ENCODE results near the gene PTK7.
"Not testable (repeated sequence)": the region's sequence is repeated elsewhere in the genome, so short reads cannot be mapped to it uniquely, and the experiment has no call there.

The PTK7 gene

DNA sequence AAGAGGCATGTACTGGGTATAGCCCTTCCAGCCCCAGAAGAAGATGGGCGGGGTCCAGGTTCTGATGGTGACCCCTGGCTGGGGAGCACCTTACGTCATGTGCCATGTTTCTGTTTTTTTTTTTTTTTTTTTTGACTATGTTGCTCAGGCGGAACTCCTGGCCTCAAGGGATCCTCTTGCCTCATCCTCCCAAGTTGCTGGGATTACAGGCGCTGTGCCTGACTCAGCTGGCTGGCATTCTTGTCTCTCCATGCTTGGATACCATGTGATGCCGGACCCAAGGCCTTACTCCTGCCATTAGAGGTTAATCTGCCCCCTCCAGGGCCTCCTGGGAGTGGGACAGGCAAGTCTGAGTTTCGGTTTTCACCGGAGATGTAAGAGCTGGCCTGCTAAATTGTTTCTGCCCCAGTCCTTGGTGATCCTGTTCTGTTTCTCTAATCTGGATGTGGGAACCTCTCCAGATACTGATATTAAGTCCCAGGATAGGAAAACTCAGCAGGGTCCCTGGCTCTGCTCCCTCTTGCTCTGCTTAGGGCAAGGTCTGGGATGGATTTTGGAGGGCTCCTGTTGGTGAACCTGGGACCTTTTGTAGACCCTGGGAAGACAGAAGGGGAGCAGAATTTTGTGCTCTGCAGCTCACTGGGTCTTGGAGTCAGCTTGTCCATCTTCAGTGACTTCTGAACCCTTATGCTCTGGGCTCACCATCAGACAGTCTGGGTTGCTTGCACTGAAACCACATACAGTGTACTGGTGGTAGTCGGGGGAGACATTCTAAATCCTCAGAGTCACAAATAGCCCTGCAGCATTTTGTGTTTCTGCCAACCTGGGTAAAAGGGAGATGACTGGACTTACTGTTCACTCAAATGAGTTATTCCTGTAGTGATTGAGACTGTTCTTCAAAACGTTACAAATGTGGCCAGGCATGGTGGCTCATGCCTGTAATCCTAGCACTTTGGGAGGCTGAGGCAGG, 45.1 kb downstream of the PTK7 start:
- no peak for DNase-seq

- no peak for DNase-seq
Measured at GRCh38 chr6:43122146-43122545, 46.0 kb downstream of the PTK7 start.

DNA sequence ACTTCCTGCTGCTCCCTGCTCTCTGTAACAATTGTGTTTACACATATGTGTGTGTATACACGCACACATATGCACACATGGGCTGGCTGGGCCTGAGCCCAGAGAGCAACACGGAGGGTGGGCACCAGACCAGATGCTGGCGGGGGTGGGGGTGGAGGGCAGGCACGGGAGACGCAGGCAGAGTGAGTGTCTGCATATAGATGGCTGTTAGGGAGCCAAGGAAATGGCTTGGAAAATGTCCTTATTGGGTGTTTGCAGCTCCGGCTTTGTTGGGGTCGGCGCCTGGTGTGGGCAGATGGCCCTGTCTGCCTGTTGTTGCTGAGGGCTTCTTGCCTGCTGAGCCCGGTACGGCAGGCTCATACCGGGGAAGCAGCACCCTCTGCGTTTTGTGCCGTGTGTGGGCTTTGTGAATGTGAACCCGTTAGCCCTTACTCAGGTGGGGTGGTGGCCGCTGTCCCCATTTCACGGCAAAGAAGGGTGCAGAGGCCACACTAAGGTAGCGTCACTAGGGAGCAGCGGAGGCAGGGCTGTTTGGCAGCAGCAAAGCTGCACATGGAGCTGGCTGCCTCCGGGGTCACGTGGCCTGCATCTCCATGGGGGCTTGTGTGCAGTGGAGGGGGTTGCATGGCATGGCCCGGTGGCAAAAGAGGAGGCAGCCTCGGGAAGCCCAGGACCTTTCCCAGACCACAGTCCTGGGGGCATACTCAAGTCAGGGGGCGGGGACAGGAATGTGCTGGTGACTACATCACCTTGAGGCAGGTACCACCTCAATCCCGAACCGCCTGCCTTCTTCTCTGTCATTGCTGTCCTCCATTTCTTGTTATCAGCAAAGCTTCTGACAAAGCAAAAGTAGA, 47.6 kb downstream of the PTK7 start:
- DNase-seq, result no peak

GRCh38 chr6:43124481-43124880, 48.4 kb downstream of the PTK7 start:
- DNase-seq, result no peak

GRCh38 chr6:43125119-43125518, 49.0 kb downstream of the PTK7 start:
- DNase-seq, result no peak

DNA sequence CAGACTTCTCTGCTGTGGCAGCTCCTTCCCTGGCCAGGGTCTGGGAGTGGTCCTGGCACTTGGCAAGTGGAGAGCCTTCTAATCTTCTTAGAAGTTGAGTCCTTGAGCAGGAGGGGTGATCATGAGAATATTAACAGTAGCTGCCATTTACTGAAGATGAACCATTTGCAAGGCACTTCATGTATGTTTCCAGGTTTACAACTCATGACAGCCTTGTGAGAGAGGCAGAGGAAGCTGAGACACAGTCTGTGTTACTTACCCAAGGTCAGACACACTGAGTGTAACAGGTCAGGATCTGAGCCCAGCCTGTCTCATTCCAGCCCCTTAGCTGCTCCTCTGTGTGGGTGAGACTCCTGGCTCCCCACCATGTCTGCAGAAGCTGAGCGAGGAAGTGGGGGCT, 49.4 kb downstream of the PTK7 start:
- DNase-seq, result no peak

DNA sequence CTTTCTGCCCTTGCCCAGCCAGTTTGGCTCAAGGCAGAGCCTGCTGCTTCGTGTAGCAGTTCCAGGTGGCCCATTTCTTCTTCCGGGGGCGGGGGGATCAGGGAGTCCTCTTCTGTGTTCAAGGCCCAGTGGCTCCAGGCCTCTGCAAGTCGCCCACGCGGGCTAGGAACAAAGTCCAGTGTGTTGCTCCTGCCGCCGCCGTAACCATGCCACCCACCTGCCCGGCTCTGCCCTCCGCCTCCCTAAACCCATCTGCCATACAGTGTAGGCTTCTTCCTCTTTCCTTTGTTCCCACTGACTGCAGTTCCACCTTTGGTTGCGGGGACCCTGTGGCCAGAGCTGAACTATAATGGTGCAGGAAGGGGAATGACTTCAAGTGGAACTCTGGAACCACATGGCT, 51.1 kb downstream of the PTK7 start:
- no peak for DNase-seq

- DNase-seq, result no peak
Measured at GRCh38 chr6:43127877-43128276, 51.8 kb downstream of the PTK7 start.

DNA sequence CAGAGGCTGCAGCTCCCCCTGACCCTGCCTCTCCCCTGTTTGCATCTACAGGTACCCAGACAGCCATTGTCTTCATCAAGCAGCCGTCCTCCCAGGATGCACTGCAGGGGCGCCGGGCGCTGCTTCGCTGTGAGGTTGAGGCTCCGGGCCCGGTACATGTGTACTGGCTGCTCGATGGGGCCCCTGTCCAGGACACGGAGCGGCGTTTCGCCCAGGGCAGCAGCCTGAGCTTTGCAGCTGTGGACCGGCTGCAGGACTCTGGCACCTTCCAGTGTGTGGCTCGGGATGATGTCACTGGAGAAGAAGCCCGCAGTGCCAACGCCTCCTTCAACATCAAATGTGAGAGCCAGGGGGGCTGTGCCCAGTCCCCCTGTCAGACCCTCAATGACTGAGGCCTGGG, 52.8 kb downstream of the PTK7 start:
- no peak for DNase-seq

GRCh38 chr6:43129434-43130194, 53.5 kb downstream of the PTK7 start:
- no peak for DNase-seq

DNA sequence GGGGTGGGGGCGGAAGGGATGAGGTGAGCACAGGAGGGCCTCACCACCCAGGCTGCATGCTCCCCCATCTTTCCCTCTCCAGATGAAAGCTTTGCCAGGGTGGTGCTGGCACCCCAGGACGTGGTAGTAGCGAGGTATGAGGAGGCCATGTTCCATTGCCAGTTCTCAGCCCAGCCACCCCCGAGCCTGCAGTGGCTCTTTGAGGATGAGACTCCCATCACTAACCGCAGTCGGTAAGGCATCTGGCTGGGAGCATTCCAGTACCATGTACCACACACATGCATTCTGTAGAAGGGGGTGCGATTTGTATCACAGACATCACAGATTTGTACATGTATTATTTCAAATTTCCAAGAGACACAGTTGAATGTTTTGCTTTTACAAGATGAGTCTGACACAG, 54.3 kb downstream of the PTK7 start:
- no peak for DNase-seq

GRCh38 chr6:43131379-43131778, 55.3 kb downstream of the PTK7 start:
- not testable (repeated sequence) for DNase-seq

DNA sequence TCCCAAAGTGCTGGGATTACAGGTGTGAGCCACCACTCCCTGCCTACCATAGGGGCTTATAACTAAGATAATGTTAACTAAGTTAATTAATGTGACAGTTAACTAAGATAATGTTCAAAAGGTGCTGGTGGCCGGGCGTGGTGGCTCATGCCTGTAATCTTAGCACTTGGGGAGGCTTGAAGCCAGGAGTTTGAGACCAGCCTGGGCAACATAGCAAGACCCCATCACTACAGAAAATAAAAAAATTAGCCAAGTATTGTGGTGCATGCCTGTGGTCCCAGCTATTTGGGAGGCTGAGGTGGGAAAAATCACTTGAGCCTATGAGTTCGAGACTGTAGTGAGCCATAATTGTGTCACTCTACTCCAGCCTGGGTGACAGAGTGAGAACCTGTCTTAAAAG, 62.2 kb downstream of the PTK7 start:
- DNase-seq, result no peak

- DNase-seq, result not testable (repeated sequence)
Measured at GRCh38 chr6:43139973-43140372, 63.9 kb downstream of the PTK7 start.

DNA sequence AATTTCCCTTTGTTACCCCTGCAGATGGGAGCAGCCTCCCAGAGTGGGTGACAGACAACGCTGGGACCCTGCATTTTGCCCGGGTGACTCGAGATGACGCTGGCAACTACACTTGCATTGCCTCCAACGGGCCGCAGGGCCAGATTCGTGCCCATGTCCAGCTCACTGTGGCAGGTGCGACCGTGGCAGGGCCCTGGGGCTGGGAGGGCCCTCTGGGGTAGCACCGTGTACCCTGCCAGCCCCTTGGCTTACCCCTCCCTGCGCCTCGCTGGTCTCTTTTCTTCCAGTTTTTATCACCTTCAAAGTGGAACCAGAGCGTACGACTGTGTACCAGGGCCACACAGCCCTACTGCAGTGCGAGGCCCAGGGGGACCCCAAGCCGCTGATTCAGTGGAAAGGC, 65.5 kb downstream of the PTK7 start:
- no peak for DNase-seq

DNA sequence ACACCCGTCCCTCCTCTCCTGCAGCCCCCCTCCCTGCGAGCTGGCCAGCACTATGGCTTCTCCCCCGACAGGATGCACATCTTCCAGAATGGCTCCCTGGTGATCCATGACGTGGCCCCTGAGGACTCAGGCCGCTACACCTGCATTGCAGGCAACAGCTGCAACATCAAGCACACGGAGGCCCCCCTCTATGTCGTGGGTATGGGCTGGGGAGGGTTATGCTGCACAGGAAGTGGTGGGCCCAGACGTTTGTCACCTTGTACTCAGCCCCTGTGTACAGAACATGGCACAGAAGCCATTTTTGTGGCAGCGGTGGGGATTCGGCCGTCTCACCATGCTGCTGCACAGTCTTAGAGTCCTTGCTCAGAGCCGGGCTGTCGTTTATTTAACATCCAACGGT, 66.0 kb downstream of the PTK7 start:
- no peak for DNase-seq

GRCh38 chr6:43143235-43144128, 67.4 kb downstream of the PTK7 start:
- DNase-seq, result peak; percentile 53

DNA sequence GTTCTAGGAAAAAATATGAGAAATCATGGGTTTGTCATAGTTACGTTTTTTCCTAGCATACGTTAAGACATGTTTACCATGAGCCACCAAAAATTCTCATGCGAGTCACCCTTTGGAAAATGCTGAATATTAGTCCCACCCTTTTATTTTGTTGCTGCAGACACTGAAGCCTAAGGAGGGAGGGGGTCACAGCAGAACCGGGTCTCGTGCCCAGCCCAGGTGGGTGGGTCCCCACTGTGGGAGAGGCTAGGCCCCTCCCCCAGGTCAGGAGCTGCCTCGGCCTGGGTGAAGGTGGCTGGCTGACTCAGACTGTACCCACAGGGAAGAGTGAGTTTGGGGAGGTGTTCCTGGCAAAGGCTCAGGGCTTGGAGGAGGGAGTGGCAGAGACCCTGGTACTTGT, 68.8 kb downstream of the PTK7 start:
- DNase-seq, result no peak

GRCh38 chr6:43146261-43146660, 70.1 kb downstream of the PTK7 start:
- no peak for DNase-seq

DNA sequence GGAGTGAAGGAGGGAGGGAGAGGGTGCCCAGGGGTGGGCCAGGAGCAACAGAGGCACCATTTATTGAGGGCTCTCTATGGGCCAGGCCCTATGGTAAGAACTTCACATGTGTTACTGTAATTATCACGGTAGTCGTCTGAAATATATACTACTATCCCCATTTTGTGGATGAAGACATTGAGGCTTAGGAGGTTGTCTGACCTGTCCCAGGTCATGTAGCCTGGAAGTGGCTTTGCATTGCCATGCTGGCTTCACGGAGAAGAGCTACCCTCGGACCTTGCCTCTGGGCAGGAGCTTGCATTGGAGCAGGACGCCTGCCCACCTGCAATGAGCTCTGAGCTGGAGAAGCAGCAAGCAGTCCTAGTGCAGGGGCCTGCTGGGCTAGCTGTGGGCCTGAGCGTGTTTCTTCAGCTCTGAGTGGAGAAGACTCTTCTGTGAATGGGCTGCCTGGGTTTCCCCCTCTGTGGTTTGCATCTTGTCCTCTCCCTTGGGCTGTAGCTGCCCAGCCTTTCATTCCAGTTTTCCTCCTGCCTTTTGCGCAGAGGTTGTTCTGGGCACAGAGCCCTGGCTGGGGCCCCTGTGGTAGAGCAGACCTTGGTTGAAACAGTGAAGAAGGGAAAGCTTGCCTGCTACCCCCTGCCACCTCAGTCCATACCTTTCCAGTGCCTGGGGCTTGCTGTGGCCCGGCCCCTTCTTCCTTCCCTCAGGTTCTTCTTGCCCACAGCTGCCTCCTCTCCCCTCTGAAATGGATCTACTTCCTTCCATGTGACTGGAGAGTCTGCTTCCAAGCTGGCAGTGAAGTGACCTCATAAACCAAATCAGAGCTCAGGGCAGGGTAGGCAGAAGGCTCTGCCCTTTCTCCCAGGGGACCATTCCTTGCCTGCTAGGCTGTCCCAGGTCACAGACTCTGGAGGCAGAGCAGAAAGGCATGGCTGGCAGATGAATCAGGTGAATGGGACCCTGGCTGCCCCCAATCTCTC, 70.9 kb downstream of the PTK7 start:
- no peak for DNase-seq

All from NCI-H774 (cell line).